ENCODE data around the gene ZSCAN21.

ZSCAN21 gene

DNA sequence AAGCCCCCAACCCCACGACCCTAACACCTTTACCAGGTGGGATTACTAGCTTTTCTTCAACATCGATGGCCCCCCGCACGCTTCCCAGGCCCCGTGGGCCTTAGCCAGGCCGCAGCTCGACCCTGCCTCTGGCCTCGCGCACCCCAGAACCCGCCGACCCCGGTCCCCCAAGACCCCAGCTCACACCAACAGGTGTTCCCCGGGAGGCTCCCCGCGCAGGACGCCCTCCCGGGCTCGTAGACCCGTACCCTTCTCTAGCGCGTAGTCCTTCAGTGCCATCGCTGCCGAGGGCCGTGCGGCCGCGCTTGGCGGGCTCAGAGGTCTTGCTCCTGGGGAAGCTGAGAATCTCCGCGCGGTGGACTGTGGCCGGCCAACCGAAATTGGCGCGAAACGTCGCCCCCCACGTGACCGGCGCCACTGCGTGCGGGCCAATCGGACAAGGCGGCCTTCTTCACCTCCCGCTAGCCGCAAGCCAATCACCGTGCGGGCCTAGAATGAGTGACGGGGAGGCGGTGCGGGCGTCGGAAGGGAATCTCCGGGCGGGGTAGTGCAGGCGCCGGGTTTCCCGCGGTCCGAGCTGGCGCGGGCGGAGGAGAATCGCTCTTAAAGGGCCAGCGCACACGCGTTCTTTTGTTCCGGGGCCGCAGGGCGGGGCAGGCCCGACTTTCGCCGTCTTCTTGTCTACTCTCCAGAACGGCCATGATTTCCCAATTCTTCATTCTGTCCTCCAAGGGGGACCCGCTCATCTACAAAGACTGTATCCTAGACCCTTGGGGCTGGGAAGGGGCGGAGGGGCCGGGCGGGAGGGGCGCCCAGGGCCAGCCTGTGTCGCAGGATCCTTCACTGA, 51.7 kb downstream of the ZSCAN21 start, which contains the start of the genes AP4M1 and MCM7:
TSS of gene AP4M1 (plus strand) at position 628 of the 847 bp plus-strand sequence. CDS start at position 700, 72 bp downstream.
TSS of gene MCM7 (minus strand) at position 382 of the 847 bp plus-strand sequence. CDS start at position 279, 103 bp downstream.
- peak; percentile 94 for DNase-seq

DNA sequence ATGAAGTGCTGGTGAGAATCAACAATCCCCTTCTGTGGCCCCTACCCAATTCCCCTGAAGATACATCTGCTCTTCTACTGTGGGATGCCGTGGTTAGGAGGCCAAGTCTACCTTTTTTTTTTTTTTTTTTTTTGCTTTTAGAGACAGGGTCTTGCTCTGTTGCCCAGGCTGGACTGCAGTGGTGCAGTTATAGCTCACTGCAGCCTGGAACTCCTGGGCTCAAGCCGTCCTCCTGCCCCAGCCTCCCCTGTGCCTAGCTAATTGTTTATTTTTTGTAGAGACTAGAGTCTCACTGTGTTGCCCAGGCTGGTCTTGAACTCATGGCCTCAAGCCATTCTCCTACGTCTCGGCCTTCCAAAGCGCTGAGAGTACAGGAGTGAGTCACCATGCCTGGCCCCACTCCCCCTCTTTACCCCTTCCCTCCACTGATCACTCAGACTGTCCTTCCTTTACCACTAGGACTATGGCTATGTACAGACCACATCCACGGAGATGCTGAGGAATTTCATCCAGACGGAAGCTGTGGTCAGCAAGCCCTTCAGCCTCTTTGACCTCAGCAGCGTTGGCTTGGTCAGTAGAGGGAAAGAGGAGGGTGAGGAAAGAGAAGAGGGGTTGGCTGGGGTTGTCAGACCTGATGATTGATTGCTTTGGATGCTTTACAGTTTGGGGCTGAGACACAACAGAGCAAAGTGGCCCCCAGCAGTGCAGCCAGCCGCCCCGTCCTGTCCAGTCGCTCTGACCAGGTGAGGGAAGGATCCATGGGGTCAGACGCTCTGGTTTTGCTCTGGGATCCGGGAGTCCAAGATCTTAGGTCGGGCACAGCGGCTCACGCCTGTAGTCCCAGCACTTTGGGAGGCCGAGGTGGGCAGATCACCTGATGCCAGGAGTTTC, 53.6 kb downstream of the ZSCAN21 start:
- DNase-seq = no peak

DNA sequence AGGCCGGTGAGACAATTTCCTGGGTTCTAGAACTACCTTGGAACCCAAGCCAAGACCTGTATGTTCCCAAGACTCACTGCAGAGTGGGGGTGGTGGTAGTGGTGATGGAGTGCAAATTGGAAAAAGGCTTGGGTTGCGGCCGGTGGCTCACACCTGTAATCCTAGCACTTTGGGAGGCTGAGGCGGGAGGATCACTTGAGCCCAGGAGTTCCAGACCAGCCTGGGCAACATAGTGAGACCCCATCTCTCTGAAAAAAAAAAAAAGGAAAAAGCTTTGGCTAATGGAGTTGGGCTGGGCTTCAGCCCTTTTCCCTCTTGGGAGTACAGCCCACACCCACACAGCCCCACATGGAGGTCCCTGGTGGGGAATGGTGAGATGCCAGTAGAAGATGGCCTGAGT, 56.0 kb downstream of the ZSCAN21 start:
- no peak for DNase-seq

- no peak for DNase-seq
Measured at GRCh38 chr7:100106633-100107032, 57.1 kb downstream of the ZSCAN21 start.

- no peak for DNase-seq
Measured at GRCh38 chr7:100107125-100107737, 57.7 kb downstream of the ZSCAN21 start.

- no peak for DNase-seq
Measured at GRCh38 chr7:100107890-100108289, 58.3 kb downstream of the ZSCAN21 start.

- DNase-seq = no peak
Measured at GRCh38 chr7:100109521-100110163, 60.1 kb downstream of the ZSCAN21 start.

DNA sequence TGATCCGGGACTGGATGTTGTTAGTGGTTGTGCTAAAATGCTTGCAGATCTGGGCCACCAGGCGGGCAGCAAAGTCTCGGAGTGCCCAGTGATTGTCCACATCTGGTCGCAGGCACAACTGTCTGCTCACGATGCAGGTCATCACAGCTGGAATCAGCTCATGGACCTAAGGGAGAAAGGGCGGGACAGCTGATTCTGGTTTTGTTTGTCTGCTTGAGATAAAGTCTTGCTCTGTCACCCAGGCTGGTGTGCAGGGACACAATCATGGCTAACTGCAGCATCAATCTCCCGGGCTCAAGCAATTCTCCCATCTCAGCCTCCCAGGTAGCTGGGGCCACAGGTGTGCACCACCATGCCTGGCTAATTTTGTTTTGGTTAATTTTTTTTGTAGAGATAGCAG, 61.6 kb downstream of the ZSCAN21 start:
- DNase-seq = no peak

DNA sequence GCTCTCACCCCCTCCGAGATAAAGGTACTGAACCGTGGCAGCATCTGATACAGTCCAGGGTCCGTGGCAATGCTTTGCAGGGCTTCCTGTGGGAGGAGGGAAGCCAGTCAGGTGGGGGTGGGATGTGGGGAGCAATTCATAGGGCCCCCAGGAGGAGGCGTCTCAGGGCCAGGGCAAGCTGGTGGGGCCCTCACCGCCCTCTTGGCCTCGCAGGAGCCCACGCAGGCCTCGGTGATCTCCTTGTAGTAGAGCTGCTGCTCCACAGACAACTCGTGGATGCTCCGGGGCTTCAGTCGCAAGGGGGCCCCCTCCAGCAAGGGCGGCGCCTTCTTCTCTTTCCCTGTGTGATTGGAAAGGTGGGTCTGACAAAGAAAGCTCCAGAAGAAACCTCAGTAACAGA, 62.3 kb downstream of the ZSCAN21 start:
- no peak for DNase-seq
